BE2C (cell line): ENCODE data around the gene TRIM50.
A peak's percentile ranks its signal among the peaks of the same experiment; 100 is the strongest.

Source experiments
- DNase-seq: peaks from one replicate; pipeline ENCODE4 v3.0.0-alpha.2; 2020
- H3K27me3 ChIP-seq: fragments of 250-450 bp; sonication (Bioruptor Pico); 2 replicates; pipeline ENCODE4 v1.5.1; 2020; ENCODE audit warnings: mild to moderate bottlenecking
- H3K36me3 ChIP-seq: fragments of 250-450 bp; sonication (Bioruptor Pico); 2 replicates; pipeline ENCODE4 v1.5.1; 2020; ENCODE audit warnings: mild to moderate bottlenecking
- H3K4me1 ChIP-seq: fragments of 250-450 bp; sonication (Bioruptor Pico); 2 replicates; pipeline ENCODE4 v1.5.1; 2020
- H3K4me3 ChIP-seq: 2 replicates; pipeline ENCODE4 v1.5.1; 2011; ENCODE audit warnings: low read depth, low read length
- H3K9me3 ChIP-seq: fragments of 250-450 bp; sonication (Bioruptor Pico); 2 replicates; pipeline ENCODE4 v1.5.1; 2020
- CTCF ChIP-seq: IDR thresholded peaks from 2 replicates; pipeline ENCODE4 v1.5.1; 2012; ENCODE audit warnings: mild to moderate bottlenecking, low read depth, low read length

The TRIM50 gene

GRCh38 chr7:73342645-73343044 lies 14.8 kb upstream of the TRIM50 start:
- Histone ChIP-seq H3K36me3 (no peaks in the 10 kb centered on the region), H3K4me3 (no peak overlapping the region), H3K4me1 (no peaks in the 10 kb centered on the region), H3K9me3 (no peaks in the 10 kb centered on the region), H3K27me3 (no peaks in the 10 kb centered on the region)
- TF ChIP-seq CTCF, result peak; percentile 67
- DNase-seq, result peak; percentile 35

- Histone ChIP-seq H3K36me3 (no peaks in the 10 kb centered on the region), H3K27me3 (no peaks in the 10 kb centered on the region), H3K4me3 (no peak overlapping the region), H3K4me1 (no peaks in the 10 kb centered on the region), H3K9me3 (no peaks in the 10 kb centered on the region)
- no peak for TF ChIP-seq CTCF
- DNase-seq, result no peak
Measured at GRCh38 chr7:73341877-73342276, 14.0 kb upstream of the TRIM50 start.

GRCh38 chr7:73340514-73340913 lies 12.6 kb upstream of the TRIM50 start:
- TF ChIP-seq CTCF, result no peak
- no peaks in the 10 kb centered on the region for H3K4me1 ChIP-seq
- no peaks in the 10 kb centered on the region for H3K27me3 ChIP-seq
- no peaks in the 10 kb centered on the region for H3K36me3 ChIP-seq
- no peak for DNase-seq
- no peaks in the 10 kb centered on the region for H3K9me3 ChIP-seq
- H3K4me3 ChIP-seq, result no peak overlapping the region

GRCh38 chr7:73338321-73338720 lies 10.4 kb upstream of the TRIM50 start:
- H3K4me3 ChIP-seq, result no peak overlapping the region
- no peaks in the 10 kb centered on the region for H3K27me3 ChIP-seq
- TF ChIP-seq CTCF, result no peak
- DNase-seq, result no peak
- H3K9me3 ChIP-seq, result no peaks in the 10 kb centered on the region
- no peaks in the 10 kb centered on the region for H3K36me3 ChIP-seq
- no peaks in the 10 kb centered on the region for H3K4me1 ChIP-seq

- TF ChIP-seq CTCF, result no peak
- no peak overlapping the region for H3K4me3 ChIP-seq
- H3K27me3 ChIP-seq, result no peaks in the 10 kb centered on the region
- H3K4me1 ChIP-seq, result no peaks in the 10 kb centered on the region
- DNase-seq, result no peak
- no peaks in the 10 kb centered on the region for H3K36me3 ChIP-seq
- H3K9me3 ChIP-seq, result no peaks in the 10 kb centered on the region
Measured at GRCh38 chr7:73332447-73332846, 4.6 kb upstream of the TRIM50 start.

GRCh38 chr7:73330772-73331171 lies 2.9 kb upstream of the TRIM50 start:
- Histone ChIP-seq H3K27me3 (no peaks in the 10 kb centered on the region), H3K36me3 (no peaks in the 10 kb centered on the region), H3K9me3 (no peaks in the 10 kb centered on the region), H3K4me3 (no peak overlapping the region), H3K4me1 (no peaks in the 10 kb centered on the region)
- TF ChIP-seq CTCF, result no peak
- no peak for DNase-seq
